ENCODE data around the gene MAP4K1.
A peak's percentile ranks its signal among the peaks of the same experiment; 100 is the strongest.
"Not testable (repeated sequence)": the region's sequence is repeated elsewhere in the genome, so short reads cannot be mapped to it uniquely, and the experiment has no call there.

Gene MAP4K1

GRCh38 chr19:38650911-38651584, 33.3 kb upstream of the MAP4K1 start:
- DNase-seq = no peak

- DNase-seq = no peak
Observed at GRCh38 chr19:38650172-38650775, 32.5 kb upstream of the MAP4K1 start.

- DNase-seq = no peak
Observed at GRCh38 chr19:38649305-38650171, 31.8 kb upstream of the MAP4K1 start.

- no peak for DNase-seq
Observed at GRCh38 chr19:38648769-38649304, 31.1 kb upstream of the MAP4K1 start.

- DNase-seq = no peak
Observed at GRCh38 chr19:38647966-38648768, 30.4 kb upstream of the MAP4K1 start.

- peak; percentile 100 for DNase-seq
Observed at GRCh38 chr19:38647368-38647965, 29.7 kb upstream of the MAP4K1 start, which contains the start of gene ACTN4. ACTN4 (plus strand) TSS chr19:38647649; CDS start chr19:38647746, 97 bp downstream.

GRCh38 chr19:38644719-38645118, 27.0 kb upstream of the MAP4K1 start:
- no peak for DNase-seq

GRCh38 chr19:38642176-38642575, 24.4 kb upstream of the MAP4K1 start:
- DNase-seq = no peak

- DNase-seq = no peak
Observed at GRCh38 chr19:38640368-38640767, 22.6 kb upstream of the MAP4K1 start.

GRCh38 chr19:38639679-38640078, 21.9 kb upstream of the MAP4K1 start:
- DNase-seq = no peak

GRCh38 chr19:38638461-38638860, 20.7 kb upstream of the MAP4K1 start:
- no peak for DNase-seq

GRCh38 chr19:38635483-38636399, 18.0 kb upstream of the MAP4K1 start:
- no peak for DNase-seq

GRCh38 chr19:38634757-38635482, 17.2 kb upstream of the MAP4K1 start:
- DNase-seq = peak; percentile 80 to 81

- DNase-seq = no peak
Observed at GRCh38 chr19:38632476-38633213, 14.9 kb upstream of the MAP4K1 start.

- not testable (repeated sequence) for DNase-seq
Observed at GRCh38 chr19:38631811-38632475, 14.2 kb upstream of the MAP4K1 start.

- DNase-seq = not testable (repeated sequence)
Observed at GRCh38 chr19:38631301-38631700, 13.5 kb upstream of the MAP4K1 start.

- no peak for DNase-seq
Observed at GRCh38 chr19:38629568-38629967, 11.8 kb upstream of the MAP4K1 start.

GRCh38 chr19:38626401-38626800, 8.6 kb upstream of the MAP4K1 start:
- DNase-seq = no peak

GRCh38 chr19:38624822-38625221, 7.1 kb upstream of the MAP4K1 start:
- DNase-seq = no peak
